Measurements from ENCODE around the gene SPA17.

GRCh38 chr11:124707829-124708228, 34.1 kb downstream of the SPA17 start:
- TF ChIP-seq, protein P1, sequence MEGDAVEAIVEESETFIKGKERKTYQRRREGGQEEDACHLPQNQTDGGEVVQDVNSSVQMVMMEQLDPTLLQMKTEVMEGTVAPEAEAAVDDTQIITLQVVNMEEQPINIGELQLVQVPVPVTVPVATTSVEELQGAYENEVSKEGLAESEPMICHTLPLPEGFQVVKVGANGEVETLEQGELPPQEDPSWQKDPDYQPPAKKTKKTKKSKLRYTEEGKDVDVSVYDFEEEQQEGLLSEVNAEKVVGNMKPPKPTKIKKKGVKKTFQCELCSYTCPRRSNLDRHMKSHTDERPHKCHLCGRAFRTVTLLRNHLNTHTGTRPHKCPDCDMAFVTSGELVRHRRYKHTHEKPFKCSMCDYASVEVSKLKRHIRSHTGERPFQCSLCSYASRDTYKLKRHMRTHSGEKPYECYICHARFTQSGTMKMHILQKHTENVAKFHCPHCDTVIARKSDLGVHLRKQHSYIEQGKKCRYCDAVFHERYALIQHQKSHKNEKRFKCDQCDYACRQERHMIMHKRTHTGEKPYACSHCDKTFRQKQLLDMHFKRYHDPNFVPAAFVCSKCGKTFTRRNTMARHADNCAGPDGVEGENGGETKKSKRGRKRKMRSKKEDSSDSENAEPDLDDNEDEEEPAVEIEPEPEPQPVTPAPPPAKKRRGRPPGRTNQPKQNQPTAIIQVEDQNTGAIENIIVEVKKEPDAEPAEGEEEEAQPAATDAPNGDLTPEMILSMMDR (IDR thresholded peaks at IDR 0.05; ENCODE audit: insufficient read depth, low read depth, low read length), result no peak
- no peak for TF ChIP-seq EZH2 (IDR thresholded peaks at IDR 0.05; ENCODE audit: insufficient read depth, low read length)

Data from astrocyte (in vitro differentiated cells and primary cell).